Mucosa of stomach (tissue), 1 donor: ENCODE measurements around the gene GPD1L.

Experiments used
- H3K27me3 ChIP-seq: one replicate; pipeline ENCODE4 v1.7.0; 2013; ENCODE audit warnings: mild to moderate bottlenecking, low read length; ENCODE audit not compliant: control insufficient read depth, insufficient read depth
- H3K36me3 ChIP-seq: one replicate; pipeline ENCODE4 v1.7.0; 2013; ENCODE audit warnings: low read length; ENCODE audit not compliant: control insufficient read depth, insufficient read depth
- H3K4me1 ChIP-seq: one replicate; pipeline ENCODE4 v1.7.0; 2013; ENCODE audit warnings: mild to moderate bottlenecking, low read length; ENCODE audit not compliant: control insufficient read depth, insufficient read depth
- H3K4me3 ChIP-seq: one replicate; pipeline ENCODE4 v1.7.0; 2013; ENCODE audit warnings: low read length
- H3K9ac ChIP-seq: one replicate; pipeline ENCODE4 v1.7.0; 2013; ENCODE audit warnings: mild to moderate bottlenecking, low read length, moderate library complexity
- H3K9me3 ChIP-seq: one replicate; pipeline ENCODE4 v1.7.0; 2013; ENCODE audit warnings: mild to moderate bottlenecking, low read length, moderate library complexity; ENCODE audit not compliant: control insufficient read depth
- donor health status: Pancreatic carcinoma.

Gene GPD1L

GRCh38 chr3:32125012-32125411 is 18.6 kb downstream of the GPD1L start:
- peaks cover 10% of the 10 kb centered on the region for H3K4me1 ChIP-seq

GRCh38 chr3:32126305-32127015 is 20.0 kb downstream of the GPD1L start:
- Histone ChIP-seq H3K4me3 (no peak overlapping the region), H3K4me1 (no peaks in the 10 kb centered on the region), H3K9me3 (no peaks in the 10 kb centered on the region), H3K27me3 (no peaks in the 10 kb centered on the region), H3K36me3 (no peaks in the 10 kb centered on the region), H3K9ac (no peak overlapping the region)

More at GRCh38 chr3:32125012-32125411, 18.6 kb downstream of the GPD1L start:
- no peak overlapping the region for H3K4me3 ChIP-seq
- no peak overlapping the region for H3K9ac ChIP-seq
- H3K9me3 ChIP-seq: no peaks in the 10 kb centered on the region
- no peaks in the 10 kb centered on the region for H3K36me3 ChIP-seq
- H3K27me3 ChIP-seq: no peaks in the 10 kb centered on the region

GRCh38 chr3:32127219-32127826 is 20.9 kb downstream of the GPD1L start:
- no peak overlapping the region for H3K9ac ChIP-seq
- H3K36me3 ChIP-seq: no peaks in the 10 kb centered on the region
- no peaks in the 10 kb centered on the region for H3K4me1 ChIP-seq
- H3K27me3 ChIP-seq: no peaks in the 10 kb centered on the region
- H3K4me3 ChIP-seq: no peak overlapping the region
- H3K9me3 ChIP-seq: no peaks in the 10 kb centered on the region

GRCh38 chr3:32128936-32129335 is 22.5 kb downstream of the GPD1L start:
- H3K4me1 ChIP-seq: no peaks in the 10 kb centered on the region
- H3K36me3 ChIP-seq: no peaks in the 10 kb centered on the region
- no peak overlapping the region for H3K9ac ChIP-seq
- H3K27me3 ChIP-seq: no peaks in the 10 kb centered on the region
- H3K9me3 ChIP-seq: no peaks in the 10 kb centered on the region
- no peak overlapping the region for H3K4me3 ChIP-seq

- H3K4me1 ChIP-seq: no peaks in the 10 kb centered on the region
- no peak overlapping the region for H3K9ac ChIP-seq
- H3K4me3 ChIP-seq: no peak overlapping the region
- H3K9me3 ChIP-seq: no peaks in the 10 kb centered on the region
- H3K36me3 ChIP-seq: no peaks in the 10 kb centered on the region
- H3K27me3 ChIP-seq: no peaks in the 10 kb centered on the region
These were observed 23.4 kb downstream of the GPD1L start for GRCh38 chr3:32129832-32130231.

GRCh38 chr3:32132121-32132520 is 25.7 kb downstream of the GPD1L start:
- no peak overlapping the region for H3K4me3 ChIP-seq
- no peaks in the 10 kb centered on the region for H3K4me1 ChIP-seq

GRCh38 chr3:32132706-32133105 is 26.3 kb downstream of the GPD1L start:
- H3K27me3 ChIP-seq: no peaks in the 10 kb centered on the region
- no peak overlapping the region for H3K4me3 ChIP-seq
- no peaks in the 10 kb centered on the region for H3K4me1 ChIP-seq
- no peak overlapping the region for H3K9ac ChIP-seq
- H3K9me3 ChIP-seq: no peaks in the 10 kb centered on the region
- H3K36me3 ChIP-seq: no peaks in the 10 kb centered on the region

More at GRCh38 chr3:32132121-32132520, 25.7 kb downstream of the GPD1L start:
- no peak overlapping the region for H3K9ac ChIP-seq
- no peaks in the 10 kb centered on the region for H3K36me3 ChIP-seq
- H3K9me3 ChIP-seq: no peaks in the 10 kb centered on the region
- no peaks in the 10 kb centered on the region for H3K27me3 ChIP-seq

GRCh38 chr3:32136703-32137102 is 30.3 kb downstream of the GPD1L start:
- no peaks in the 10 kb centered on the region for H3K36me3 ChIP-seq
- no peaks in the 10 kb centered on the region for H3K4me1 ChIP-seq

GRCh38 chr3:32137870-32138269 is 31.4 kb downstream of the GPD1L start:
- H3K4me1 ChIP-seq: no peaks in the 10 kb centered on the region
- H3K9me3 ChIP-seq: no peaks in the 10 kb centered on the region
- no peaks in the 10 kb centered on the region for H3K27me3 ChIP-seq
- no peak overlapping the region for H3K9ac ChIP-seq
- H3K4me3 ChIP-seq: no peak overlapping the region
- no peaks in the 10 kb centered on the region for H3K36me3 ChIP-seq

More at GRCh38 chr3:32136703-32137102, 30.3 kb downstream of the GPD1L start:
- H3K9me3 ChIP-seq: no peaks in the 10 kb centered on the region
- no peak overlapping the region for H3K4me3 ChIP-seq
- no peak overlapping the region for H3K9ac ChIP-seq
- no peaks in the 10 kb centered on the region for H3K27me3 ChIP-seq

GRCh38 chr3:32138545-32139104 is 32.2 kb downstream of the GPD1L start:
- Histone ChIP-seq H3K27me3 (no peaks in the 10 kb centered on the region), H3K36me3 (no peaks in the 10 kb centered on the region), H3K4me1 (no peaks in the 10 kb centered on the region), H3K9ac (no peak overlapping the region), H3K4me3 (no peak overlapping the region), H3K9me3 (no peaks in the 10 kb centered on the region)

- Histone ChIP-seq H3K36me3 (no peaks in the 10 kb centered on the region), H3K9me3 (no peaks in the 10 kb centered on the region), H3K9ac (no peak overlapping the region), H3K27me3 (no peaks in the 10 kb centered on the region), H3K4me1 (no peaks in the 10 kb centered on the region), H3K4me3 (no peak overlapping the region)
These were observed 34.5 kb downstream of the GPD1L start for GRCh38 chr3:32140943-32141342.
